ENCODE results near the gene PTRH1.

The PTRH1 gene

DNA sequence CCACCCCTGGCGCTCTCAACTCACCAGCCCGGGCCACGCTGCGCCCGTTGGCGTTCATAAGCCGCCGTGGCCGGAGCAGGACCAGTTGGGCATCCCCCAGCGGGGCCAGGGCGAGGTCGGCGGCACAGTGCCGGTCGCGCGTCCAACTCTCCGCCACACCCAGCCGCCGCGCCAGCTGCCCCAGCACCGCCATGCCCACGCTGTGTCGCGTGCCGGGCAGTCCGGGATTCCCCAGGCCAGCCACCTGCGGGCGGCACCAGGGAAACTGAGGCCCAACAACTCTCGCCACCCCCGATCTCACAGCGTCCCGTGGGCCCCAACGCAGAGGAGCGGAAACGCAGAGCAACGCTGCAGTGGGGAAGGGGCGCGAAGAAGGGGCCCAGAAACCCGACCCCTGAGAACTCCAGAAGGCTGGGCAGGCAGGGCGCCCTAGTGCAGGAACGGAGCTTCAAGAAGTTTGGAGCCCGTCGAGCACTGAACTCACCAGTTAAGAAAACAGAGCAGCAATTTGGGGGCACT lies 453 bp downstream of the PTRH1 start:
- Histone ChIP-seq H3K4me3 (ENCODE audit: low read length, poor library complexity, severe bottlenecking) (peak overlapping the region; percentile 89), H3K9me2 (replicated peaks; ENCODE audit: low read depth, low read length) (no peaks in the 10 kb centered on the region), H3K4me1 (ENCODE audit: insufficient read depth, low read length, poor library complexity, severe bottlenecking) (peaks cover 35% of the 10 kb centered on the region), H3K27me3 (ENCODE audit: insufficient read depth, low read length, poor library complexity, severe bottlenecking) (no peaks in the 10 kb centered on the region), H3K9me3 (ENCODE audit: insufficient read depth, low read depth, low read length) (no peaks in the 10 kb centered on the region), H4K20me1 (ENCODE audit: insufficient read depth, low read length, poor library complexity, severe bottlenecking) (no peaks in the 10 kb centered on the region), H3K79me2 (ENCODE audit: insufficient read depth, low read length) (no peaks in the 10 kb centered on the region), H3K9ac (ENCODE audit: low read depth, low read length, poor library complexity, severe bottlenecking) (peak overlapping the region; percentile 63), H3K36me3 (ENCODE audit: insufficient read depth, low read length) (no peaks in the 10 kb centered on the region), H2AFZ (ENCODE audit: low read length) (peak overlapping the region; percentile 94), H3F3A (ENCODE audit: low read depth) (no peaks in the 10 kb centered on the region), H3K4me2 (ENCODE audit: low read depth, low read length, poor library complexity, severe bottlenecking) (peak overlapping the region; percentile 89)
- TF ChIP-seq CTCF (conservative IDR thresholded peaks at IDR 0.05; ENCODE audit: low read length) (no peak), EZH2phosphoT487 (IDR thresholded peaks at IDR 0.05; ENCODE audit: borderline replicate concordance) (no peak)

GRCh38 chr9:127714020-127714750 lies 1.3 kb downstream of the PTRH1 start:
- H3K9me3 ChIP-seq (ENCODE audit: insufficient read depth, low read depth, low read length), result no peaks in the 10 kb centered on the region
- no peaks in the 10 kb centered on the region for H3K27me3 ChIP-seq (ENCODE audit: insufficient read depth, low read length, poor library complexity, severe bottlenecking)
- no peak for TF ChIP-seq EZH2phosphoT487 (IDR thresholded peaks at IDR 0.05; ENCODE audit: borderline replicate concordance)
- TF ChIP-seq CTCF (conservative IDR thresholded peaks at IDR 0.05; ENCODE audit: low read length), result no peak
- H4K20me1 ChIP-seq (ENCODE audit: insufficient read depth, low read length, poor library complexity, severe bottlenecking), result no peaks in the 10 kb centered on the region
- H3K36me3 ChIP-seq (ENCODE audit: insufficient read depth, low read length), result no peaks in the 10 kb centered on the region
- H3K4me2 ChIP-seq (ENCODE audit: low read depth, low read length, poor library complexity, severe bottlenecking), result peak overlapping the region; percentile 60
- H3K9ac ChIP-seq (ENCODE audit: low read depth, low read length, poor library complexity, severe bottlenecking), result no peak overlapping the region
- no peaks in the 10 kb centered on the region for H3F3A ChIP-seq (ENCODE audit: low read depth)
- H3K4me1 ChIP-seq (ENCODE audit: insufficient read depth, low read length, poor library complexity, severe bottlenecking), result peaks cover 27% of the 10 kb centered on the region
- no peak overlapping the region for H2AFZ ChIP-seq (ENCODE audit: low read length)
- H3K4me3 ChIP-seq (ENCODE audit: low read length, poor library complexity, severe bottlenecking), result peak overlapping the region; percentile 46
- no peaks in the 10 kb centered on the region for H3K79me2 ChIP-seq (ENCODE audit: insufficient read depth, low read length)
- H3K9me2 ChIP-seq (replicated peaks; ENCODE audit: low read depth, low read length), result no peaks in the 10 kb centered on the region

DNA sequence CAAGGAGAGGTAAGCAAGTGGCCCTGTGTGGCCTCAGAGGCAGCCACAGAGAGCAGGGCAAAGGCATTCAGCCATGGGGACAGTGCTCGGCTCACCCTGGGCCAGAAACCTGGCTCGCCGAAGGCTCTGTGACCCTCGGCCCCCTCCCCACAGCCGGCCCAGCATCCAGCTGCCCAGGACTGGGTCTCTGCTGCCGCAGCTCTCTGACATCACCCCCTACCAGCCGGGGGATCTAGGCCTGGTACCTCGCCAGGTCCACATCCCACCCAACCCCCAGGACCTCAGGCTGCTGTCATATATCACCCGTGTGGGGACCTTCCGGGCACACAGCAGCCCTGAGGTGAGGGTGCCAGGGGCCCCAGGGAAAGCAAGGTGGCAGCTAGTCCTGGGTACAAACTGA lies 2.6 kb downstream of the PTRH1 start:
- no peaks in the 10 kb centered on the region for H3K79me2 ChIP-seq (ENCODE audit: insufficient read depth, low read length)
- H3K9ac ChIP-seq (ENCODE audit: low read depth, low read length, poor library complexity, severe bottlenecking), result no peak overlapping the region
- no peak overlapping the region for H2AFZ ChIP-seq (ENCODE audit: low read length)
- peaks cover 25% of the 10 kb centered on the region for H3K4me1 ChIP-seq (ENCODE audit: insufficient read depth, low read length, poor library complexity, severe bottlenecking)
- no peak overlapping the region for H3K4me2 ChIP-seq (ENCODE audit: low read depth, low read length, poor library complexity, severe bottlenecking)
- H3K9me3 ChIP-seq (ENCODE audit: insufficient read depth, low read depth, low read length), result no peaks in the 10 kb centered on the region
- no peaks in the 10 kb centered on the region for H3K36me3 ChIP-seq (ENCODE audit: insufficient read depth, low read length)
- no peaks in the 10 kb centered on the region for H4K20me1 ChIP-seq (ENCODE audit: insufficient read depth, low read length, poor library complexity, severe bottlenecking)
- H3K9me2 ChIP-seq (replicated peaks; ENCODE audit: low read depth, low read length), result no peaks in the 10 kb centered on the region
- no peak overlapping the region for H3K4me3 ChIP-seq (ENCODE audit: low read length, poor library complexity, severe bottlenecking)
- H3F3A ChIP-seq (ENCODE audit: low read depth), result no peaks in the 10 kb centered on the region
- H3K27me3 ChIP-seq (ENCODE audit: insufficient read depth, low read length, poor library complexity, severe bottlenecking), result no peaks in the 10 kb centered on the region
- TF ChIP-seq EZH2phosphoT487 (IDR thresholded peaks at IDR 0.05; ENCODE audit: borderline replicate concordance) (no peak), CTCF (conservative IDR thresholded peaks at IDR 0.05; ENCODE audit: low read length) (no peak)

Data from Loucy (cell line).